H9 (cell line): ENCODE results near the gene CACNA1G. TPM values are rescaled to one million over a fixed set of nuclear protein-coding genes. Genes with fewer than 3 reads are reported as not detected.

ENCODE experiments used
- DNase-seq: peaks from one replicate; pipeline ENCODE4 v3.0.0-alpha.2; 2017
- H2AFZ ChIP-seq: one replicate; pipeline ENCODE4 v1.6.1; 2013; ENCODE audit warnings: mild to moderate bottlenecking, low read length, control low read depth, moderate library complexity
- H2AK5ac ChIP-seq: 2 replicates; pipeline ENCODE4 v1.6.1; 2013; ENCODE audit warnings: low read length, control low read depth, mixed read lengths; ENCODE audit not compliant: insufficient read length
- H2BK120ac ChIP-seq: one replicate; pipeline ENCODE4 v1.6.1; 2013; ENCODE audit warnings: low read depth, mild to moderate bottlenecking, low read length, control low read depth, inconsistent platforms; ENCODE audit not compliant: poor library complexity, severe bottlenecking
- H2BK12ac ChIP-seq: 2 replicates; pipeline ENCODE4 v1.6.1; 2013; ENCODE audit warnings: low read length, control low read depth, mixed read lengths, low read depth; ENCODE audit not compliant: insufficient read length
- H2BK15ac ChIP-seq: 2 replicates; pipeline ENCODE4 v1.6.1; 2013; ENCODE audit warnings: low read depth, low read length, control low read depth
- H2BK20ac ChIP-seq: one replicate; pipeline ENCODE4 v1.6.1; 2013; ENCODE audit warnings: low read depth, mild to moderate bottlenecking, low read length, control low read depth, inconsistent platforms; ENCODE audit not compliant: poor library complexity, severe bottlenecking
- H2BK5ac ChIP-seq: 2 replicates; pipeline ENCODE4 v1.6.1; 2013; ENCODE audit warnings: low read length, control low read depth, mixed read lengths; ENCODE audit not compliant: insufficient read length
- H3K14ac ChIP-seq: 2 replicates; pipeline ENCODE4 v1.6.1; 2013; ENCODE audit warnings: low read length, control low read depth; ENCODE audit not compliant: insufficient read depth
- H3K18ac ChIP-seq: 2 replicates; pipeline ENCODE4 v1.6.1; 2013; ENCODE audit warnings: low read depth, mild to moderate bottlenecking, mixed read lengths, low read length, control low read depth; ENCODE audit not compliant: insufficient read length
- H3K23ac ChIP-seq: 2 replicates; pipeline ENCODE4 v1.6.1; 2013; ENCODE audit warnings: low read length, control low read depth, mixed read lengths, low read depth; ENCODE audit not compliant: insufficient read length
- H3K23me2 ChIP-seq: 2 replicates; pipeline ENCODE4 v1.6.1; 2013; ENCODE audit warnings: low read depth, mild to moderate bottlenecking, mixed read lengths, low read length, control low read depth; ENCODE audit not compliant: insufficient read length, poor library complexity, severe bottlenecking
- H3K27ac ChIP-seq: 2 replicates; pipeline ENCODE4 v1.5.1; 2013; ENCODE audit warnings: low read length, control low read depth, mixed read lengths, low read depth; ENCODE audit not compliant: insufficient read length
- H3K27me3 ChIP-seq: 2 replicates; pipeline ENCODE4 v1.6.1; 2013; ENCODE audit warnings: low read length, control low read depth, inconsistent platforms; ENCODE audit not compliant: insufficient read depth
- H3K4ac ChIP-seq: 2 replicates; pipeline ENCODE4 v1.6.1; 2013; ENCODE audit warnings: low read depth, mild to moderate bottlenecking, control low read depth, inconsistent platforms, low read length, moderate library complexity
- H3K4me1 ChIP-seq: 2 replicates; pipeline ENCODE4 v1.6.1; 2013; ENCODE audit warnings: low read length, control low read depth, inconsistent platforms; ENCODE audit not compliant: insufficient read depth
- H3K4me2 ChIP-seq: 2 replicates; pipeline ENCODE4 v1.6.1; 2013; ENCODE audit warnings: low read length, control low read depth, mixed read lengths; ENCODE audit not compliant: insufficient read length, insufficient read depth
- H3K56ac ChIP-seq: 2 replicates; pipeline ENCODE4 v1.6.1; 2013; ENCODE audit warnings: low read depth, mild to moderate bottlenecking, mixed read lengths, low read length, control low read depth; ENCODE audit not compliant: insufficient read length
- H3K79me1 ChIP-seq: 2 replicates; pipeline ENCODE4 v1.6.1; 2013; ENCODE audit warnings: low read depth, mild to moderate bottlenecking, moderate library complexity, low read length, control low read depth, inconsistent platforms; ENCODE audit not compliant: insufficient read depth, poor library complexity, severe bottlenecking
- H3K79me2 ChIP-seq: 2 replicates; pipeline ENCODE4 v1.6.1; 2013; ENCODE audit warnings: low read length, control low read depth, inconsistent platforms; ENCODE audit not compliant: insufficient read depth
- H3K9ac ChIP-seq: 2 replicates; pipeline ENCODE4 v1.6.1; 2013; ENCODE audit warnings: low read length, control low read depth, mixed read lengths; ENCODE audit not compliant: insufficient read length; ENCODE audit errors: extremely low read depth
- H3K9me3 ChIP-seq: one replicate; pipeline ENCODE4 v1.6.1; 2013; ENCODE audit warnings: low read depth, low read length, inconsistent platforms; ENCODE audit not compliant: control insufficient read depth
- H3T11ph ChIP-seq: one replicate; pipeline ENCODE4 v1.6.1; 2013; ENCODE audit warnings: mild to moderate bottlenecking, low read length, control low read depth, inconsistent platforms
- H4K20me1 ChIP-seq: one replicate; pipeline ENCODE4 v1.6.1; 2013; ENCODE audit not compliant: control insufficient read depth, insufficient read length, insufficient read depth
- H4K5ac ChIP-seq: 2 replicates; pipeline ENCODE4 v1.6.1; 2013; ENCODE audit warnings: low read depth, mild to moderate bottlenecking, mixed read lengths, low read length, control low read depth; ENCODE audit not compliant: insufficient read length
- H4K8ac ChIP-seq: replicated peaks from 2 replicates; pipeline ENCODE4 v1.6.1; 2013; ENCODE audit warnings: low read length, control low read depth, mixed read lengths, low read depth; ENCODE audit not compliant: insufficient read length
- H4K91ac ChIP-seq: 2 replicates; pipeline ENCODE4 v1.6.1; 2013; ENCODE audit warnings: low read depth, mild to moderate bottlenecking, moderate library complexity, mixed read lengths, low read length, control low read depth; ENCODE audit not compliant: insufficient read length
- H3K27ac Mint-ChIP-seq, 3 experiments: 2 replicates in 2 of 3; 3 replicates in 1 of 3; pipeline ENCODE4 v1.8.0; 2020 to 2021; ENCODE audit warnings: mixed read lengths in 3 of 3, mild to moderate bottlenecking in 1 of 3, moderate library complexity in 1 of 3
- H3K27me3 Mint-ChIP-seq: 2 replicates; pipeline ENCODE4 v1.8.0; 2021; ENCODE audit warnings: low read depth, mild to moderate bottlenecking, moderate library complexity, mixed read lengths
- H3K36me3 Mint-ChIP-seq, 3 experiments: 2 replicates in 2 of 3; 3 replicates in 1 of 3; pipeline ENCODE4 v1.8.0; 2020 to 2021; ENCODE audit warnings: low read depth in 3 of 3, mixed read lengths in 3 of 3; ENCODE audit not compliant: insufficient read depth in 1 of 3
- H3K4me1 Mint-ChIP-seq, 2 experiments: 2 replicates each; pipeline ENCODE4 v1.8.0; 2020; ENCODE audit warnings: mixed read lengths in 2 of 2
- H3K4me3 Mint-ChIP-seq, 2 experiments: 2 replicates in 1 of 2; 3 replicates in 1 of 2; pipeline ENCODE4 v1.8.0; 2020 to 2021; ENCODE audit warnings: mild to moderate bottlenecking in 2 of 2, mixed read lengths in 2 of 2, moderate library complexity in 1 of 2
- H3K9me3 Mint-ChIP-seq, 2 experiments: 2 replicates in 1 of 2; 3 replicates in 1 of 2; pipeline ENCODE4 v1.8.0; 2020; ENCODE audit warnings: mild to moderate bottlenecking in 2 of 2, mixed read lengths in 2 of 2, moderate library complexity in 1 of 2
- WGBS: extraction: QIAGEN DNeasy Blood & Tissue Kit; methylation state at CpG from one replicate; pipeline ENCODE4 v1.1.7; 2013; ENCODE audit warnings: missing lambda C conversion rate, low lambda C conversion rate, mixed read lengths; ENCODE audit not compliant: insufficient read length; ENCODE audit errors: extremely low coverage; 5-methylcytosine and 5-hydroxymethylcytosine counted together
- total RNA-seq: library from RNA; stranded (reverse); gene quantifications from 2 replicates; pipeline ENCODE4 v1.2.1, GENCODE V29; 2021
- TF ChIP-seq, protein P1 (sequence below): fragments of 200-600 bp; sonication (generic); conservative IDR thresholded peaks from 3 replicates; pipeline ENCODE4 v1.8.0; 2021; ENCODE audit warnings: antibody characterized with exemption, mild to moderate bottlenecking

Gene CACNA1G
- total RNA-seq, 1 experiment from 2014 or later: 1.5 TPM

DNA sequence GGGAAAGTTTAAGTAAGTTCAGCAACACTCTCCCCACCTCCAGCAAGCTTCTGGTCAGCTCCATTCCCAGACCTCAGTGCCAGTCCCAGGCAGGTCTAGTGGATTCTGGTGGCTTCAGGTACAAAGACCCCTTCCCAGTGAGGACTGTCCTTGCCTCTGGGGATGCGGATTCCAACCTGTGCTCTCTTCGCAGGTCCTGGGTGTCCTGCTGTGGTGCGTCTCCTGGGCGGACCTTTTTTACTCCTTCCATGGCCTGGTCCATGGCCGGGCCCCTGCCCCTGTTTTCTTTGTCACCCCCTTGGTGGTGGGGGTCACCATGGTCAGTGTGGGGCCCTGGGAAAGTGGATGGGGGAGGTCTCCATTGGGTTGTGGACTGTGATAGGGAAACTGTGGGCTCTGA is 96.0 kb downstream of the CACNA1G start:
- Histone ChIP-seq H3T11ph (no peak overlapping the region), H4K8ac (no peak overlapping the region), H3K9me3 (no peaks in the 10 kb centered on the region), H3K23ac (no peak overlapping the region), H2AFZ (no peak overlapping the region), H3K27me3 (no peaks in the 10 kb centered on the region), H4K5ac (no peak overlapping the region), H3K4me1 (no peaks in the 10 kb centered on the region; the same call in 1 of the 2 replicates), H3K56ac (no peak overlapping the region), H3K79me2 (no peaks in the 10 kb centered on the region), H2BK12ac (no peak overlapping the region), H3K79me1 (no peaks in the 10 kb centered on the region), H4K20me1 (no peaks in the 10 kb centered on the region), H3K18ac (no peak overlapping the region), H3K9ac (no peak overlapping the region), H3K27ac (no peak overlapping the region), H4K91ac (no peak overlapping the region), H3K4me2 (no peak overlapping the region), H2BK5ac (no peak overlapping the region), H2AK5ac (no peak overlapping the region), H3K23me2 (no peaks in the 10 kb centered on the region), H2BK120ac (no peak overlapping the region), H2BK20ac (no peak overlapping the region), H3K14ac (no peak overlapping the region), H3K4ac (no peak overlapping the region), H2BK15ac (no peak overlapping the region)
- H3K36me3 Mint-ChIP-seq: no peaks in the 10 kb centered on the region
- H3K4me3 Mint-ChIP-seq: no peak overlapping the region; a peak in 1 of 5 replicates
- TF ChIP-seq, protein P1, sequence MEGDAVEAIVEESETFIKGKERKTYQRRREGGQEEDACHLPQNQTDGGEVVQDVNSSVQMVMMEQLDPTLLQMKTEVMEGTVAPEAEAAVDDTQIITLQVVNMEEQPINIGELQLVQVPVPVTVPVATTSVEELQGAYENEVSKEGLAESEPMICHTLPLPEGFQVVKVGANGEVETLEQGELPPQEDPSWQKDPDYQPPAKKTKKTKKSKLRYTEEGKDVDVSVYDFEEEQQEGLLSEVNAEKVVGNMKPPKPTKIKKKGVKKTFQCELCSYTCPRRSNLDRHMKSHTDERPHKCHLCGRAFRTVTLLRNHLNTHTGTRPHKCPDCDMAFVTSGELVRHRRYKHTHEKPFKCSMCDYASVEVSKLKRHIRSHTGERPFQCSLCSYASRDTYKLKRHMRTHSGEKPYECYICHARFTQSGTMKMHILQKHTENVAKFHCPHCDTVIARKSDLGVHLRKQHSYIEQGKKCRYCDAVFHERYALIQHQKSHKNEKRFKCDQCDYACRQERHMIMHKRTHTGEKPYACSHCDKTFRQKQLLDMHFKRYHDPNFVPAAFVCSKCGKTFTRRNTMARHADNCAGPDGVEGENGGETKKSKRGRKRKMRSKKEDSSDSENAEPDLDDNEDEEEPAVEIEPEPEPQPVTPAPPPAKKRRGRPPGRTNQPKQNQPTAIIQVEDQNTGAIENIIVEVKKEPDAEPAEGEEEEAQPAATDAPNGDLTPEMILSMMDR: no peak
- peaks cover 2% of the 10 kb centered on the region for H3K27me3 Mint-ChIP-seq
- peaks cover 0 to 7% of the 10 kb centered on the region in 2 experiments; a peak in 4 of 5 replicates for H3K9me3 Mint-ChIP-seq
- no peak overlapping the region; a peak in 1 of 7 replicates for H3K27ac Mint-ChIP-seq
- H3K4me1 Mint-ChIP-seq: peaks cover 10 to 11% of the 10 kb centered on the region in 2 experiments
- no CpG with 5 or more reads among the region's 5 CpGs for WGBS
- no peak for DNase-seq
